Measurements from ENCODE around the gene RASSF8. TPM values are rescaled to one million over a fixed set of nuclear protein-coding genes. Genes with fewer than 3 reads are reported as not detected.
A peak's percentile ranks its signal among the peaks of the same experiment; 100 is the strongest.

RASSF8 gene
- total RNA-seq, 1 experiment from 2014 or later, result 22.9 TPM

GRCh38 chr12:26116829-26117715 lies 158.6 kb downstream of the RASSF8 start:
- no peak for DNase-seq
- no peaks in the 10 kb centered on the region for H3K36me3 ChIP-seq (replicated peaks; ENCODE audit: control insufficient read depth, insufficient read depth, low read length)
- H3K27me3 ChIP-seq (ENCODE audit: control insufficient read depth, insufficient read depth, low read length), result peaks cover 38% of the 10 kb centered on the region
- H3K4me3 ChIP-seq (ENCODE audit: insufficient read depth, low read depth, low read length), result no peak overlapping the region

DNA sequence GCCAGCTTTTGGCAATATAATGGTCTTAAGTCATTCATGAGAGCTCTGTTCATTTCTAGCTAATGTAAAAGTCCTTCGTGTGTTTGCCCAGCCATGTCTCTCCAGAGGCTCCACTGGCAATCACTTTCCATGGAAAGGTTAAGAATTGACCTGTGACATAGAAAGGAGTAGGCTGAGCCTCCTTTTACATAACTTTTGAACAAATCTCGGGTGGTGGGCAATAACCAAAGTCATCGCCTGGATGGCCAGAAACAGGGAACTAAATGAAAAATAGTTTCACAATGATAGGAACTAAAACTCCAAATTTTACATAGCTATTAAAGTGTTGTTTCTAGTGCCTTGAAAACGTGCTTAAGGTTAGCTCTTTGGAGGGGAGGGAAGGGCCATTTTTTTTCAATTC lies 159.8 kb downstream of the RASSF8 start:
- Histone ChIP-seq H3K36me3 (replicated peaks; ENCODE audit: control insufficient read depth, insufficient read depth, low read length) (no peaks in the 10 kb centered on the region), H3K27me3 (ENCODE audit: control insufficient read depth, insufficient read depth, low read length) (peaks cover 50% of the 10 kb centered on the region), H3K4me3 (ENCODE audit: insufficient read depth, low read depth, low read length) (no peak overlapping the region)
- DNase-seq, result no peak

GRCh38 chr12:26119391-26119989 lies 161.0 kb downstream of the RASSF8 start:
- peak; percentile 51 for DNase-seq
- Histone ChIP-seq H3K36me3 (replicated peaks; ENCODE audit: control insufficient read depth, insufficient read depth, low read length) (no peaks in the 10 kb centered on the region), H3K27me3 (ENCODE audit: control insufficient read depth, insufficient read depth, low read length) (peaks cover 60% of the 10 kb centered on the region), H3K4me3 (ENCODE audit: insufficient read depth, low read depth, low read length) (no peak overlapping the region)

GRCh38 chr12:26120561-26121274 lies 162.2 kb downstream of the RASSF8 start:
- H3K27me3 ChIP-seq (ENCODE audit: control insufficient read depth, insufficient read depth, low read length), result peaks cover 58% of the 10 kb centered on the region
- H3K36me3 ChIP-seq (replicated peaks; ENCODE audit: control insufficient read depth, insufficient read depth, low read length), result no peaks in the 10 kb centered on the region
- H3K4me3 ChIP-seq (ENCODE audit: insufficient read depth, low read depth, low read length), result no peak overlapping the region
- DNase-seq, result no peak

DNA sequence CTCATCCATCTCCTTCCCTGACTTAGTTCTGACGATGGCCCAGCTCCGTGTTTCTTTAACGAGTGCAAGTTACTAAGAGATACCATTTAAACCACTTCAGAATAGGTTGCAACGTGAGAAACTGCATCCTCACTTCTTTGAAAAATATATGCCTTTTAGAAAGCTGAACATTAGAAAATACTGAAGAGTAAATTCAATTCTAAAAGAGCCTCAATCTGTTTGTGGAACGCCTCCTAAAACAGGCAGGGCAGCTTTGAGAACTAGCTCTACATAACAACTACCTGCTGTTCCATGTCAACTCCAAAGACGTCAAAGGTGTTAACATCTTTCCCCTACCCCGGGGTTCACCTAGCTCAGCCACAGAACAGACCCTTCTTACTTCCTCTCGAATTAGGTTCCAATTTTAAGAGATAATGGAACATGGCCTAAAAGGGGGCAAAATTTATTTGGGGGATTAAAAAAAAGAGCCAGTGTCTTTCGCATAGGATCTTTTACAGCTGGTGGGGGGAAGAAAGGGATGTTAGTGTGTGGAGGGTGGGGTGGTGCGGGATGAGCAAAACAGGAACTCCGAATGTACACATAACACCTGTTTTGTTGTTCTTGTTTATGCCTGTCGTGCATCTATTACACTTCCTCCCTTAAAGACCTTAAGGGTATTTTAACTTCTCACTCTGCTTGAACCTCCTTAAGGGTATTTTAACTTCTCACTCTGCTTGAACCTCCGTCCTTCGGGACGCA lies 163.0 kb downstream of the RASSF8 start:
- DNase-seq, result peak; percentile 62
- H3K27me3 ChIP-seq (ENCODE audit: control insufficient read depth, insufficient read depth, low read length), result peaks cover 62% of the 10 kb centered on the region
- H3K4me3 ChIP-seq (ENCODE audit: insufficient read depth, low read depth, low read length), result peak overlapping the region; percentile 39; the same call in 1 of the 2 replicates
- no peaks in the 10 kb centered on the region for H3K36me3 ChIP-seq (replicated peaks; ENCODE audit: control insufficient read depth, insufficient read depth, low read length)

DNA sequence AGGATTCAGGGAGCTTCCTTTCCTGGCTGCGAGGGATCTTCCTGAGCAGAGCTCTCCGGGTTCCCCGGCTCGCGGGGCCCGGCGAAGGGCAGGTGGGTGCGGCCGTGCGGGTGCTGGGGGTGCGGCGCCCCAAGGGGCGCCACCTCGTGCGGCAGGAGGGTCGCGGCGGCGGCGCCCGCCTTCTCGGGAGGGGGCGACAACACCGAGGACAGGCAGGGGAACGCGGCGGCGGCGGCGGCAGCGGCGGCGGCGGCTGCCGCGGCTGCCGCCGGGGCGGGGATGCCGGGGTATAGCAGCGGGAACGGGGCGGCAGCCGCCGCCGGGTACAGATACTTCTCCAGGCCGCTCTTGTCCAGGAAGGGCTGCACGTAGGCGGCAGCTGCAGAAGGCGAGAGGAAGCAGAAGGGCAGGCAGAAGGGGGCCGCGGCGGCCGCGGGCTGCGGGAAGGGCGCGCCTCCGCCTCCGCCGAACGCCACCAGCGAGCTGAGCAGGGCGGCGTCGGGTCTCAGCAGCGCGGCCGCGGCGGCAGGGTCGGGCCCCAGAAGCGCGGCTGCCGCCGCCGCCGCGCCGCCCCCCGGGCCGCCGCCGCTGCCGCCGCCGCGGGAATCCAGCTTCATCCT lies 163.7 kb downstream of the RASSF8 start:
- peak; percentile 72 for DNase-seq
- no peaks in the 10 kb centered on the region for H3K36me3 ChIP-seq (replicated peaks; ENCODE audit: control insufficient read depth, insufficient read depth, low read length)
- peak overlapping the region; percentile 39 for H3K4me3 ChIP-seq (ENCODE audit: insufficient read depth, low read depth, low read length)
- peaks cover 68% of the 10 kb centered on the region for H3K27me3 ChIP-seq (ENCODE audit: control insufficient read depth, insufficient read depth, low read length)

DNA sequence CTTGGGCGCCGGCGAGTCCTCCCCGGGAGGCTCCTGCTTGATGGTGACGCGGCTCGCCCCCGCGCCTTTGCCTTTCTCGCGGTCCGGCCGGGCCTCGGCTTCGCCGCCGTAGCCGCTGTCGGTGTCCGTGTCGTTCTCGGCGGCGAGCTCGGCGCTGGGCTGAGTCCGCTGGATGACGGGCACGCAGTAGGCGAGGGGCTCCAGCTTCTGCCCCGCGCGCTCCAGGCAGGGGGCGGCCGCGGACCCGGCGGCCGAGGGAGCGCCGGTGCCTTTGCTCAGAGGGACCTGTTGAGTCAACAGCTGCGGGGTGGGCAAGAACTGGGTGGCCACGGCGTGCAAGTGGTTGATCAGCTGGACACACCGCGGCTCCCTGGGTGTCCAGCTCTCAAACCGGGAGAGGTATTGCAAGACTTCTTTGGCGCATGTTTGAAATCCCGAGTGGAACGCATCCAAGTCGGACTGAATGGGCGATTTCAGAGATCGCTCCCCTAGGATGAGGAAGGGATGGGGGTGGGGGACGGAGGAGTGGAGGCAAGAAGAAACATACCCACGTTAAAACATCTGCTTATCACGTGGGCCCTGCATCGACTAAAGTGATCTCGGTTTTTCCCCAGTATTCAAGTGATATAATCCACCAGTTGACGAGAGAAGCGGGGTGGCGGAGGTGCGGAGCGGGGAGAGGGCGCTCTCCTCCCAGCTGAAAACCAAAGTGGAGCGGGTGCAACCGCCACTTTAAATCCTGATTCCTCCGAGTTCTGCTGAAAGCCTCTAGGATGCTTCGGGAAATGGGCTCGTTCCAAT lies 164.4 kb downstream of the RASSF8 start:
- no peaks in the 10 kb centered on the region for H3K36me3 ChIP-seq (replicated peaks; ENCODE audit: control insufficient read depth, insufficient read depth, low read length)
- DNase-seq, result peak; percentile 61
- peak overlapping the region; percentile 39 for H3K4me3 ChIP-seq (ENCODE audit: insufficient read depth, low read depth, low read length)
- peaks cover 75% of the 10 kb centered on the region for H3K27me3 ChIP-seq (ENCODE audit: control insufficient read depth, insufficient read depth, low read length)

GRCh38 chr12:26123482-26123980 lies 165.0 kb downstream of the RASSF8 start:
- H3K4me3 ChIP-seq (ENCODE audit: insufficient read depth, low read depth, low read length), result peak overlapping the region; percentile 39; the same call in 1 of the 2 replicates
- no peak for DNase-seq
- peaks cover 81% of the 10 kb centered on the region for H3K27me3 ChIP-seq (ENCODE audit: control insufficient read depth, insufficient read depth, low read length)
- H3K36me3 ChIP-seq (replicated peaks; ENCODE audit: control insufficient read depth, insufficient read depth, low read length), result no peaks in the 10 kb centered on the region

- Histone ChIP-seq H3K4me3 (ENCODE audit: insufficient read depth, low read depth, low read length) (peak within 1 kb of the TSS; percentile 56), H3K36me3 (replicated peaks; ENCODE audit: control insufficient read depth, insufficient read depth, low read length) (no peaks in the 10 kb centered on the region), H3K27me3 (ENCODE audit: control insufficient read depth, insufficient read depth, low read length) (peaks cover 91% of the 10 kb centered on the region)
- DNase-seq, result peak; percentile 92
Observed at GRCh38 chr12:26124446-26125399, 166.2 kb downstream of the RASSF8 start, which contains the start of gene BHLHE41. BHLHE41 (minus strand) TSS chr12:26125037; CDS start chr12:26124779, 258 bp downstream.

- DNase-seq, result peak; percentile 88
- Histone ChIP-seq H3K36me3 (replicated peaks; ENCODE audit: control insufficient read depth, insufficient read depth, low read length) (no peaks in the 10 kb centered on the region), H3K4me3 (ENCODE audit: insufficient read depth, low read depth, low read length) (peak overlapping the region; percentile 56), H3K27me3 (ENCODE audit: control insufficient read depth, insufficient read depth, low read length) (peaks cover 82% of the 10 kb centered on the region)
Observed at GRCh38 chr12:26125400-26126339, 167.2 kb downstream of the RASSF8 start.

Measured in H7 (cell line).